OCI-LY3 (cell line): ENCODE results near the gene DAG1.

Experiments
- CTCF ChIP-seq: fragments of 200-600, 300-600 bp; sonication (generic); IDR thresholded peaks from 2 replicates; pipeline ENCODE4 v1.5.1; 2014; ENCODE audit warnings: antibody characterized with exemption, low read length, low read depth
- EZH2phosphoT487 ChIP-seq: fragments of 200-600 bp; shearing (Covaris generic); IDR thresholded peaks from 2 replicates; pipeline ENCODE4 v1.6.1; 2018; ENCODE audit warnings: antibody characterized with exemption, mixed run types, low read depth

- TF ChIP-seq CTCF (no peak), EZH2phosphoT487 (no peak)
Observed at GRCh38 chr3:49534581-49535441, 64.7 kb downstream of the DAG1 start.
